ENCODE data around the gene BCAR3.
A peak's percentile ranks its signal among the peaks of the same experiment; 100 is the strongest.
"Not testable (repeated sequence)": the region's sequence is repeated elsewhere in the genome, so short reads cannot be mapped to it uniquely, and the experiment has no call there.

BCAR3 gene

DNA sequence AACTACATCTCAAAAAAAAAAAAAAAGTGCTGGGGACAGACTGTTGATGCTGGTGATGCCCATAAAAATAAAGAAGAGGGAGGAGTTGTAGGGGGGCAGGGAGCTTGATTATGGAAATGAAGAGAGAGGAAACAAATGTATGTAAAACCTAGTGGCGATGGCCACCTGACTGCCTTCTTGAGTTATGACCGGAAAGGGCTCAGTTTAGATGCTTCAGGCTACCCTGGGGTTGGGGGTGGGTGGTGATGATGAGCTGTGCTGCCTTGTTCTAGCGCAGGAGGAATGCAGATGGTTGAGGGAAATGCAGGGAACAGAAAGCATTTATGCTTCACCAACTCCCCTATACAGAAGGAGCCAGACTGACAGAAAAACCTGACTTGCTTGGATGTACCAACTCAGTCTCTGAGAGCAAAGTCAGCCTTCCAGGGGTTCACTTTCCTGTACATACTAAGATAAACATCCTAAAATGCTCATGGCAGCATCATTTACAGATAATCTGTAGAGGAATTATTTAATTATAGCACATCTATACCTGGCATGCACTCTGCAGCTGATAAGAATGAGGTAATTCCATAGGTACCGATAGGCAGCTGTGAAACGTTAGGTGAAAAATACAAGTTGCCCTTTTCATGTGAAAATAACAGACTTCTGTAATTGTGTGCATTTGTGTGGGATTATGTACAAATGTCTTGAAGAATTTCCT is 8.0 kb upstream of the BCAR3 start:
- DNase-seq (ENCODE audit: low read depth): no peak

DNA sequence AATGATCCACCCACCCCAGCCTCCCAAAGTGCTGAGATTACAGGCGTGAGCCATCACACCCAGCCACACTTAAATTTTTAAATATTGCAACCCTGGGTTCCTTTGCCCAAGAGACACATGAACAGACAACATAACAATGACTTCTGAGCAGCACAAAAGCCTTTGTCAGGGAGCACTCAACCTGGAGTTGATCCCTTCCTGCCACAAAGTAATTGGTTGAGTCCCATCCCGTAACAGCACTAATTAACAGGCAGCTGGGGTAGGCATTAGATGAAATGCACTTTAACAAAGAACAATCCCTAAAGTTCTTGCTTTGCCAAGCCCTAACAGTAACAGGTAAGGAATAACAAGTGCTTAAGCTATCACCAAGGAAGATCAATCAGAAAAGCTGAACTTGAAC is 5.9 kb upstream of the BCAR3 start:
- DNase-seq (ENCODE audit: low read depth): no peak

DNA sequence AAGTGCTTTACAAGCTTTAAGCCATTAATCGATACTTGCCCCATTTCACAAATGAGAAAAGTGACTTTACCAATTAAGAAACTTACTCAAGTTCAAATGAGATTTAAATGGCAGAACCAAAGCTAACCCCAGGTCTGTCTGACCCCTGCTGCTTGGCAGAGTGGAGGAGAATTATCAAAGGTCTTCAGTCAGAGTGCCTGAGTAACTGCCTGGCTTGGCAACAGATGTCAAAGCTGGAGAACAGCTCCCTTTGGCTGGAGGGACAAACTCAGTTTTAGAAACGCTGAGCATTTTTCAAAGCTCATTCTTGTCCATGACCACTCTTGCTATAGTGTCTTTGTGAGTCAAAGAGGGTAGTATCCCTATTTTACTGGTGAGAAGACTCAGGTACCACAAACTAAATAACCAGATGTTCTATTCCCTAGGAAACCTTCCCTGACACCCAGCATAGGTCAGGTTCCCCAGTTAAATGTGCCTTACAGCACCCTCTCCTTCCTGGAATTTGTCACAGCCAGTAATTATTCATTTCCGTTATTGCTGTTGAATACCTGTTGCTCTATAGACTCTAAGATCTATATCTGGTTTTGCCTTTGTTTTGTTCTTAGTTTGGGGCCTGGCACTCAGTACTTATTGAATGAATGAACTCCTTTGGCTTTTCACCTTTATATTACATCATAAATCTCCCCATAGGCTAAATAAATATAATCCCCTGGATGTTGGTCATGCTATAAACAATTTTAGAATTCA is 5.0 kb upstream of the BCAR3 start:
- no peak for DNase-seq (ENCODE audit: low read depth)

DNA sequence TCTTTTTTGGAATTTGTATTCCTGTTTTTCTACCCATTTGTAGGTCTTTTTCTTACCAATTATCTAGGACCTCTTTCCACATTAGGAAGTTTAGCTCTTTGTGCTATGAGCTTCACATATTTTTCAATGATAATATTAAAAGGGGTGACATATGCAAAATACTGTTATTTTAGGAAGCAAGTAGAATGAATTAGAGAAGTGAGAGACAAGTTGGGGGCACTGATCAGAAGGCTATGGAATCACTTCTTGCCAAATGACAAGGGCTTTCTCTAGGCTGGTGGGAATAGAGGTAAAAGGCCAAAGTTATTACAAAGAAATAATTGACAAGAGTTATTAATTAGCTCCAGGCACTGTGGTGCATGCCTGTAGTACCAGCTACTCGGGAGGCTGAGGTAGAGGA is 4.3 kb upstream of the BCAR3 start:
- no peak for DNase-seq (ENCODE audit: low read depth)

DNA sequence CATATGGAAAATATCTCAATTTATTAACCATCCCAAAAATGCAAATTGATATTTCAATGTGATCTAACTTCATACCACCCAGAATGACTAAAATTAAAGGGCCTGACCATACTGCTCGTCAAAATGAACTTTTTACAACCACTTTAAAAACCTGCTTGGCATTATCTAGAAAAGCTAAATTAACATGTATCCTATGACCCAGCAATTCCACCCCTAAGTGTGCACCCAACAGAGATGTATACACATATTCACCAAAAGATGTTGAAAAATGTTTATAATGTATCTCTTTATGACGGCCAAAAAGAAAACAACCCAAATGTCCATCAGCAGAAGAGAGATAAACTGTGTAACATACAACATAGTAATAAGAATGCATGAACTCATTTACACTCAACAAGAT is 1.6 kb upstream of the BCAR3 start:
- DNase-seq (ENCODE audit: low read depth): no peak

DNA sequence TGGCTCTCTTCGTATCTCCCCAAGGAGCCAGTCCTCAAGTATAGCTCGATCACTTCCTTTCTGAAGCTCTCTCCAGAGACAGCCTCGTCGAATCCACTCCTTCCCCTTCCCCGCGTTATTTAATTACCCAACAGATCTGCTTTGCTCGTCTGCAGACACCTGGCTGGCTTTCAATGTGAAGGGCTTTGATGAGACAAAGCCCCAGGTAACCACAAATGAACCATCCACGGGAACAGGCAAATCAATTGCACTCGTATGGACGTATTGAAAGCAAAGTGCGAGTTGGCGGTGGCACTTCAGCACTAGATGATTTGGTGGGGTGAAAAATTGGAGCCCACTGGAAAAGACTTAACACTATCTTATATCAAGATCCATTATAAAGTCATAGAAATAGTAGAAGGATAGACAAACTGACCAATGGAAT is 364 bp upstream of the BCAR3 start:
- DNase-seq (ENCODE audit: low read depth): no peak

DNA sequence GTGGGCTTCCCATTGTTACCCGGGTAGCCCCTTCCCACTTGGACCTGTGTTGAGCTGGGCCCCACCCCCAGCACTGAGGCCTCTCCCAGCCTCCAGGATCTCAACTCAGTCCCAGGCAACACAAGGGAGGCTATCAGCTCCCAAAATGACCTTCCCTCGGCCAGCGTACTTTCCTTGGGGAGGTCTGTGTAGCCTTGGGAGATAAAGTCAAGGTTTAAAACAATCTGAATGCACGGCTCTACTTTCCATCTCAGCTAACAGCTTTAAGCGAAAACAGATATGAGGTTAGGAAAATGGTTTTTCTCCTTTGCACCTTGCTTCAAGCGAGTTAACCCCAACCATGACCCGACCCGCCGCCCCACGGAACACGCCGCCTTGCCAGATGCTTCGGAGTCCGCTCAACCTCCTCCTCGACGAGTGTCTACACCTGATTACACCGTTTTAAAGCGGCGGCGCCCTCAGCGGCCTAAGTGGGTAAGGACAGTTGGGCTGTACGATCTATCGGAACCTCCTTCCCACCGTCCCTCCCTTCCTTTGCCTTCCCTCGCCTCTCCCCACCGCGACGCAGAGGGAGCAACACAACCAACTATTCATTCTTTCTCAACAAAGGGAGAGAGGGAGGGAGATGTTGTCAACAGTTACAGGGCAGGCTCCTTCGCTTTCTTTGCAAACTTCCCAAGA is 1.1 kb downstream of the BCAR3 start:
- peak; percentile 82 for DNase-seq (ENCODE audit: low read depth)

DNA sequence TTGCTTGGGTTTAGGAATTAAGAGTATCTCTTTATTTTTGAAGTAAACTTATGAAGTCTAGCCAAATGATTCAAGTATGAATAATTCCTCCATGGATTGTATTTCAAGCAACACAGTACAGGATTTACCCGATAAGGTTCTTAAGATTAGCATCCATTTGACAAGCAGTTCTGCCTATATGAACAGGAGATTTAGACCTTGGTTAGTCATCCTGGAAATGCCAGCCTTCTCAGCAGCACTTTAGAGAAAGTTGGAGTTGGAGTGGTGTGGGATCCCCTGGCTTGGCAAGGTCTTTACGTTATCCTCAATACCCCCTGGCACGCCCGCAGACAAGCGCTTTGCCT is 1.6 kb downstream of the BCAR3 start:
- DNase-seq (ENCODE audit: low read depth): no peak

DNA sequence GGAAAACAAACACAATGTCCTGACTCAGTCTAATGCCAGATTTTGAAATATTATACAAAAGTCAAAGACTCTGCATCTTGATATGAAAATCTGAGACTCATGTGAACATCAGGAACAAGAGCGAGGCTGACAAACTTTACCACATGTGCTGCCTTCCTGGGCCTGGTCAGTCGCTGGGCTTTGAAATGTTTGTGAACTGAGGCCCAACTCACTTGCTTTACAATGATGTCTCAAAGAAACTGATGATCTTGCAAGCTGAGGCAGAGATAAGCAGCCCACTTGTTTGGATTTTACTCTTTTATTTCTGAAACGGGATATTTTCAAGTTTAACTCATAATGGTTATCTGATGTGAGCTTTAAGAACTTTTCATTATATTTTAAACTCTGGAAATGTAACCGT is 2.1 kb downstream of the BCAR3 start:
- DNase-seq (ENCODE audit: low read depth): no peak

DNA sequence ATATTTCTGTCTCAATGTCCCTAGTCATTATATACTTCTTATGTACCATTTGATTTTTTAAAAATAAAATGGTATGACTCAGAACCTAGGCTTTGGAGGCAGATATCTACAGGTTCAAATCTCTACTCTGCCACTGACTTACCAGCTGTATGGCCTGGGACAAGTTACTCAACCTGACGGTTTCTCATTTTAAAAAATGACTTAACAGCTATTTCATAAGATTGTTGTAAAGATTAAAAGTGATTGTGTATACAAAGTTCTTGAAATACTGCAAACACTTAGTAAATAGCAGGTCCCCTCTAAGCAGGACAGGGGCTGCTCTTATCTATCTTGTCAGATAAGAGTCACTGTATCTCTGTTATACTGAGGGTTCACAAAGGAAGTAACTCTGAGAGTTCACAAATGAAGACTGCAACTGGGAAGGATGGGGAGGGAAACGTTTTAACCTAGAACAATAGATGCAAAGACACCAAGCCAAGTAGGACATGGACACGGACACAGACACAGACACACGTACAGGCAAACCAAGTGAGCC is 2.6 kb downstream of the BCAR3 start:
- DNase-seq (ENCODE audit: low read depth): no peak

DNA sequence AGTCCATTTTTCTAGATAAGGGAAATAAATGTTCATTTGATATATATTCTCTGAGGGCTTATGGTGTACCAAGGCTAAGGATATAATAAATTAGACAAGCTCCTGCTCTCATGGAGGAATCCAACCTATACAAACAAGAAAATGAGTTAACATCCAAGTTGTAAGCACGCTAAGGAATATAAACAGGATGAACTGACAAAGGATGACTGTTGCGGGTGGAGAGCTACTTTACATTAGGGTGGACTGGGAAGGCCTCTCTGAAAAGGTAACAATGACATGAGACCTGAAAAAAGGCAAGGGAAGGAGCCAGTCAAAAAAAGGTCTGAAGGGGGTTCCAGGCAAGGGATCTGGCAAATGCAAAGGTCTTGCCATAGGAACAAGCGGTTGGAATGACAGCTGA is 3.1 kb downstream of the BCAR3 start:
- no peak for DNase-seq (ENCODE audit: low read depth)

DNA sequence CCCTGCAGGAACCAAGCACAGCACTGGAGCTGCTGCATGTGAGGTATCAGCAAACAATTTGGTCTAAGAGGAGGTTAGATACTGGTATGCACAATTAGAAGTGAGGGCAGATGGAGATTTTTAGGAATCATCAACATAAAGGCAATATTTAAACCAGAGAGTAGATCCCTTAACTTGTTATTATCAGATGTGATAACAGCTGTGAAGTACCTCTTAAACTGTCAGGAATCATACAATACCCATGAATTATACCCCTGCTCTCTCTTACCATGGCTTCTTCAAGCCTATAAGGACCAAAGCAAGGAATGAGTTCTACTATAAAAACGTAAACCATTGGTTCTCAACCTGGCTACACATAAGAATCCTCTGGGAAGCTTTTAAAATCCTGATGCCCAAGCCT is 3.9 kb downstream of the BCAR3 start:
- DNase-seq (ENCODE audit: low read depth): no peak

DNA sequence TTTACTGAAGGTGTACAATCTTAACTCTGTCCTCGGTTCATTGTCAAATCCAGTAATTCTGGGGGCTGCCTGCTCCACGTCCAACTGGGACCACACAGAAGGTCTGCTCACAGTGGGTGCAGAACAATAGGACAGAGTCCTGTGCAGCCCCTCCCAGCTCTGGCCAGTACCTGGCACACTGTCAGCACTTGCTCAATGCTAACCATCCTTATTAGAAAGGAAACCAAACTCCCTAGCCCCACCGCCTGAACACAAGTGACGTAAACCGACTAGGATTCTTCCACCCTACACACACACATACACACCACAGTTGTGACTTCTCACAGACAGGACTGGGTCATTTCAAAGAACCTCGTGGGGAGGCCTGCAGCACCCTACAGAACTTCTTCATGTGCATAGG is 5.2 kb downstream of the BCAR3 start:
- no peak for DNase-seq (ENCODE audit: low read depth)

DNA sequence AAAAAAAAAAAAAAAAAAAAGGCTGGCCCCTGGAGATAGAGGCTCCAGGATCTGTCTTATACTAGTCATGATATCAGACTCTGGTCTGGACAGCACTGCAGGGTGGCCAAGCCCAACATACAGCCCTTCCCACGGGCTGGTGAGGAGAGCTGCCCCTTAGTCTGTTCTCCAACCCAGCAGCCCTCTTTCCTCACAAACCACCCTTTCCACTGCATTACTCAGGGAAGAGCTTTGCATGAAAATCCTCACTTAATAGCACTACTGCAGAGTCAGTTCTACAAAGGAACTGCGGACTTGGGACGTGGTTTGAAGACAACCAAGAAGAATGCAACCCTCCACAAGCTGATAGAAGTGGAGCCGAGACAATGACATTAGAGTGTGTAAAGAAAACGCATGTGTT is 5.7 kb downstream of the BCAR3 start:
- no peak for DNase-seq (ENCODE audit: low read depth)

DNA sequence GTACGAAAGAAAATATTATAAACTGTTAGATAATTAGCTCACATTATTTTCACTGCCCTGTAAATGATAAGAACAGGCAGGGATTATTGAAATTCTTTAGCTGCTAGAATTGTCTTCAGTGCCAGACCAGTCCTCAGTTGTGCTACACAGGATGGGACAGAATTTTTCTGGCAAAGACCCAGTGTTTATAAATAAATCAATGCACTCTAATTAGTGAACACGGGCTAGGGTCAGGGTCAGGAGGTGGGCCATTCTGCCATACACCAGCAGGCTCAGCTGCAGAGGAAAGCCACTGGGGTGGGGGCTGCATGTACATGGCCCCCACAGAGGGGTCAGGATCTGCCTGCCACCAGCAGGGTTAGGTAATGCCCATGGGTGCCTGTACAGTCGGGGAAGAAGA is 6.4 kb downstream of the BCAR3 start:
- no peak for DNase-seq (ENCODE audit: low read depth)

DNA sequence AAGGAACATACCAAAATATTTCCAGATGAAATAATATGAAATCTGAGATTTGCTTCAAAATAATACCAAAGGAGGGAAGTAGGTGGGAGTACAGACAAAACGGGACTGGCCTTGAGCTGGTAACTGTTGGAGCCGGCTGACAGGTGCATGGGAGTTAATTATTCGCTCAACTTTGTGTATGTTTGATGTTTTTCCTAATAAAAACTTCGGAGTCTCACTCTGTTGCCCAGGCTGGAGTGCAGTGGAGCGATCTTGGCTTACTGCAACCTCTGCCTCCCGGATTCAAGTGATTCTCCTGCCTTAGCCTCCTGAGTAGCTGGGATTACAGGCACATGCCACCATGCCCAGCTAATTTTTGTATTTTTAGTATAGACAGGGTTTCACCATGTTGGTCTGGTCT is 7.6 kb downstream of the BCAR3 start:
- not testable (repeated sequence) for DNase-seq (ENCODE audit: low read depth)

DNA sequence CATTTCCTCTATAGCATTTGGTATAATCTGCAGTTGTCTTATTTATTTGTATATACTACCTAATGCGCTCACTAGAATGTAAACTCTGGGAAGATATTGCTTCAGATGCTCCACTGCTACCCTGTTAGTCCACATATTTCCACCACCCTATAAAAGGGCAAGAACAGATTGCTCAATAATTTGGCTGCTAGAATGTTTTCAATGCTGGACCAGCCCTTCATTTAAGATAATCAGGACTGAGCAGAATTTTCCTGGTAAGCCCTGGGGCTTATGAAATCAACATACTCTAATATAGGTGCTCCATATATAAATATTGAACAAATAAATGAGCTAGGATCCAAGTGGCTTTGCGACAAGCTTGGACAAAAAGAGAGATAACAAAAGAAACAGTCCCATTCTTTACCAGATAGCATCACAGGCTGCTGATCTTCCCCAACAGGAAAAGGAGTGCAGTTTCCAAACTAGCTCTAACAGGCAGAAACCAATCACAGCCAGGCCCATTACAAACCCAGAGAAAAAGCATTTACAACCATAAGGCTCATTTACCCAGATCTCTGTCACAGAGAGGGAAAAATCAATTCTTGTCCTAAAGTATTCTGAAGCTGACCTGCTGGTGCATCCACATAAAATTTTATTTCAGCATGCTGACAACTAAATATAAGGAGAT is 8.3 kb downstream of the BCAR3 start:
- no peak for DNase-seq (ENCODE audit: low read depth)

DNA sequence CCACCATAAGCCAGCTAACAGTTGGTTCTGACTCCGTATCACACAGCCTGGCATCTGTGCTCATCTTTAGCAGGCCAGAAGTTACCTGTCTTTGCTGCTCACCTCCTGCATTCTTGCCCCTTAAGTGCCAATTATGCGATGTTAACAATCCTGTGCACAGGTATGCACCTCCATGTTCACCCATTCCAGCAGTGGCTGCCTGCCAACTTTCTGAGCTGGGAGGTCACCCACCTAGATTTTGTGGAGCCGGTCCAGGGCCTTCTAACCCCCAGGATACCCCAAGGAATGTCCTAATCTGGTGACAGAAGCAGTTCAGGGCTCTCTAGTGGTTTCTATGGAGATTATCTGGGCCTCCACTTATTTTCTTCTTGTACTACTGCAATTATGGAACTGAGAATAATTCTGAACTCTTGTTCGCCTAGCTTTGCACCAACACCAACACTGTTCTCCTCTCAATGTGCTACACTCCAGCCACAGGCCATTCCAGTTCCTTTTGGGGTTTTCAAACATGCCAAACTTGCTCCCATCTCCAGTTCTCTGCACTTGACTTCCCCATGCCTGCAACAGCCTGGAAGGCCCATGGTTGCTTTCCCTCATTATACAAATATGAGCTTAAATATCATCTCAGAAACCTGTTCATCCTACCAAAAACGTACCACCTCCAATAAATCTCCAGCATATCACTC is 9.0 kb downstream of the BCAR3 start:
- no peak for DNase-seq (ENCODE audit: low read depth)

DNA sequence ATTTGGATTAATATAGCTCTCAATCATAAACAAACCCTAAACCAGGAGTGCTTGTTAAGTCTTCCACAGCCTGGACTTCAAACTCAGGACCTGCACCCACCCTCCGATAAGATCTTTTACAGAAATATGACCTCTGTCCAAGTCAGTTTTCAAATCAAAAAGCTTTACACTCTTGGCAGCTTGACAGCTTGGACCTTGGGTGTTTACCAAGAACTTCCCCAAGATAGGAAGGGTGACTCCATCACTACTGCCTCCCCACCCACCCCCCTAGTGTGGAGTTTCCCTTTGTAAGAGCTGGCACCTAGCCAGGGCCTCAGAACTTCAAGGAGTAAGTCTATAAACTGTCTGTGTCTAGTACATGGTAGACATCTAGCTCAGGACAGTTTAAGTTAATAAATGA is 9.6 kb downstream of the BCAR3 start:
- no peak for DNase-seq (ENCODE audit: low read depth)

DNA sequence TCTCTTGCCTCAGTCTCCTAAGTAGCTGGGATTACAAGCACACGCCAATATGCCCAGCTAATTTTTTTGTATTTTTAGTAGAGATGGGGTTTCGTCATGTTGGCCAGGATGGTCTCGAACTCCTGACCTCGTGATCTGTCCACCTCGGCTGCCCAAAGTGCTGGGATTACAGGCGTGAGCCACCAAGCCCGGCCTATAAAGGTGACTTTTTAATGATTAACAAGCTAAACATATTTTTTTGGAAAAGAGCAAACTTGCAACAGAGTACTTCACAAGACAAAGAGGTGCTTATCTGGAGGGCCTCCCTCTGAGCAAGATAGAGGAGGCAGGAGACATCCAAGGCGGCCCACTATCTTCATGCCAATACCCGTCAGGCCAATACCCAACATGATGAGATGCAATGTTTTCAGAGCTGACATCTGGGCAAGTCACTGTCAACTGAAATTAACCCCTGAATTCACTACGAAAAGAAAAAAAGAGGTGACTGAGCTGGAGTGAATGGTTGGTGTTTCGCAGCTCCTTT is 10.5 kb downstream of the BCAR3 start:
- no peak for DNase-seq (ENCODE audit: low read depth)

DNA sequence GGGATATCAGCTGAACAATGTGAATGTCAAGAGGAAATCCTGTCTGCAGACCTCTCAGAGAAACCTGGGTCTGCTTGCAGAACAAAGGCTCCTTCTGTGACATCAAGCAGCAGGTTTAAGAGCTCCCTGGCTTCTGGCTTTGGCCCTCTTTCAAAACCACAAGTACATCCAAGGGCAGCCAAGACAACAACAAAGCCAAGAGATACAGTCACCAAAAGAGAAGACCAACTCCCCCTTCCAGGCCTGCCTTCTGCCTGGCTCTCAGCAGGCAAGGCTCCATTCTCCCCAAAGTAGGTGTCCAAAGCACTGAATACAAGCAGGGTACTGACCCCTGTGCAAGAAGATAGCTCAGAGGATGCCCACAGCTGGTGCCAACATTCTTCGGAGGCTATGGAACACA is 11.5 kb downstream of the BCAR3 start:
- peak; percentile 68 for DNase-seq (ENCODE audit: low read depth)

DNA sequence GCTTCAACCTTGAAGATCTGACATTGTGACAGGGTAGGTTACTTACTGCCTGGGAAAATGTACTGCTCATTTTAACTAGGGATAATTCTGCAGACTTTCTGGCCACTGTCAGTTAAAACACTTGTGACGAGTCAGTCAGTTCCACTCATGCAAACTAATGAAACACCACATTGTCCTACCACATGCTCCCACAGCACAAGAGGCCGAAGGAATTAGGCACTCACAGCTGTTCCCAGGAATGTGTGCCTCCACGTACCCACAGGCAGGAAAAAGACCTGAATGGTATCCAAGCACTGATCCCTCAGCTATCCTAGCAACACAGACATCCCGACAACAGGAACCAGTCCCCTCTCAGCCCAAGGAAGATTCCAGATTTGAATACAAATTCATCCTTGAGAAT is 12.3 kb downstream of the BCAR3 start:
- no peak for DNase-seq (ENCODE audit: low read depth)
